ENCODE results near the gene NR4A1.

Gene NR4A1

GRCh38 chr12:52018433-52019112, 32.7 kb upstream of the NR4A1 start:
- DNase-seq (ENCODE audit: low read depth in 2 of 2), result no peak

GRCh38 chr12:52019113-52019770, 32.0 kb upstream of the NR4A1 start:
- no peak for DNase-seq (ENCODE audit: low read depth in 2 of 2)

GRCh38 chr12:52020539-52021336, 30.5 kb upstream of the NR4A1 start:
- DNase-seq (ENCODE audit: low read depth in 2 of 2), result peak; percentile 38 to 52

GRCh38 chr12:52022841-52023181, 28.4 kb upstream of the NR4A1 start:
- no peak for DNase-seq (ENCODE audit: low read depth in 2 of 2)

GRCh38 chr12:52023182-52023975, 27.9 kb upstream of the NR4A1 start:
- DNase-seq (ENCODE audit: low read depth in 2 of 2), result peak; percentile 91 to 94

GRCh38 chr12:52023976-52024688, 27.1 kb upstream of the NR4A1 start:
- DNase-seq (ENCODE audit: low read depth in 2 of 2), result no peak

GRCh38 chr12:52024845-52025230, 26.4 kb upstream of the NR4A1 start:
- peak; percentile 47 to 67 for DNase-seq (ENCODE audit: low read depth in 2 of 2)

- no peak for DNase-seq (ENCODE audit: low read depth in 2 of 2)
Measured at GRCh38 chr12:52026263-52026662, 25.0 kb upstream of the NR4A1 start.

- no peak for DNase-seq (ENCODE audit: low read depth in 2 of 2)
Measured at GRCh38 chr12:52027085-52027843, 24.0 kb upstream of the NR4A1 start.

GRCh38 chr12:52029685-52030084, 21.6 kb upstream of the NR4A1 start:
- DNase-seq (ENCODE audit: low read depth in 2 of 2), result no peak

- no peak for DNase-seq (ENCODE audit: low read depth in 2 of 2)
Measured at GRCh38 chr12:52032446-52032803, 18.8 kb upstream of the NR4A1 start.

- DNase-seq (ENCODE audit: low read depth in 2 of 2), result peak; percentile 84
Measured at GRCh38 chr12:52032804-52033445, 18.3 kb upstream of the NR4A1 start.

GRCh38 chr12:52033446-52034140, 17.6 kb upstream of the NR4A1 start:
- DNase-seq (ENCODE audit: low read depth in 2 of 2), result no peak

GRCh38 chr12:52035190-52035589, 16.1 kb upstream of the NR4A1 start:
- no peak for DNase-seq (ENCODE audit: low read depth in 2 of 2)

GRCh38 chr12:52035926-52036325, 15.3 kb upstream of the NR4A1 start:
- no peak for DNase-seq (ENCODE audit: low read depth in 2 of 2)

GRCh38 chr12:52036587-52037171, 14.6 kb upstream of the NR4A1 start:
- peak in 1 of 2 donors; percentile 66 for DNase-seq (ENCODE audit: low read depth in 2 of 2)

- DNase-seq (ENCODE audit: low read depth in 2 of 2), result no peak
Measured at GRCh38 chr12:52037248-52037861, 13.9 kb upstream of the NR4A1 start.

GRCh38 chr12:52038447-52038846, 12.8 kb upstream of the NR4A1 start:
- DNase-seq (ENCODE audit: low read depth in 2 of 2), result no peak

- no peak for DNase-seq (ENCODE audit: low read depth in 2 of 2)
Measured at GRCh38 chr12:52041035-52041434, 10.2 kb upstream of the NR4A1 start.
